Cardiac muscle cell (in vitro differentiated cells and primary cell): Measurements from ENCODE around the gene PNMT. TPM values are rescaled to one million over a fixed set of nuclear protein-coding genes. Genes with fewer than 3 reads are reported as not detected.

Experiments used
- DNase-seq, 2 donors: peaks; one replicate each; pipeline versions ENCODE4 v3.0.0 to v3.0.0-alpha.2; 2010 to 2017; ENCODE audit warnings: low read depth in 1 of 2, low spot score in 1 of 2
- H3K27ac ChIP-seq: fragments of 200-600 bp; sonication (generic); 2 replicates; pipeline ENCODE4 v1.5.1; 2016
- H3K27me3 ChIP-seq: fragments of 200-600 bp; sonication (generic); 2 replicates; pipeline ENCODE4 v1.6.0; 2016; ENCODE audit warnings: control low read depth
- H3K36me3 ChIP-seq: fragments of 200-600 bp; sonication (generic); 2 replicates; pipeline ENCODE4 v1.5.1; 2016; ENCODE audit warnings: control low read depth
- H3K4me1 ChIP-seq: fragments of 200-600 bp; sonication (generic); 2 replicates; pipeline ENCODE4 v1.8.1; 2017; ENCODE audit warnings: low read depth, mild to moderate bottlenecking, mixed run types
- H3K4me3 ChIP-seq: fragments of 200-600 bp; sonication (generic); 2 replicates; pipeline ENCODE4 v1.5.1; 2016; ENCODE audit warnings: mild to moderate bottlenecking
- H3K9me3 ChIP-seq: fragments of 200-600 bp; sonication (generic); 2 replicates; pipeline ENCODE4 v1.5.1; 2017; ENCODE audit warnings: low read depth, mild to moderate bottlenecking, control low read depth
- CTCF ChIP-seq: IDR thresholded peaks from 2 replicates; pipeline ENCODE4 v1.5.1; 2012; ENCODE audit warnings: low read depth, mild to moderate bottlenecking, low read length
- polyA plus RNA-seq: library from polyadenylated mRNA; unstranded; fragments of >200 nt; fragmentation: Nextera tagmentation; extraction: Ambion mirVana; gene quantifications from 2 replicates; pipeline ENCODE4 v1.2.1, GENCODE V29; 2016
- total RNA-seq: library from RNA; depleted of rRNA; stranded (reverse); fragments of >200 nt; gene quantifications from 2 replicates; pipeline ENCODE4 v1.2.3, GENCODE V29; 2016

PNMT gene
- total and polyA plus RNA-seq, 2 experiments from 2014 or later: 14.7 to 27.2 TPM

- peak; percentile 62 to 81 for DNase-seq
- Histone ChIP-seq H3K4me1 (peaks cover 54% of the 10 kb centered on the region), H3K36me3 (no peaks in the 10 kb centered on the region), H3K4me3 (no peak overlapping the region), H3K27me3 (no peaks in the 10 kb centered on the region), H3K27ac (peak overlapping the region; percentile 98), H3K9me3 (no peaks in the 10 kb centered on the region)
- TF ChIP-seq CTCF: no peak
Observed at GRCh38 chr17:39674702-39675389, 6.6 kb downstream of the PNMT start.

GRCh38 chr17:39675390-39676082, 7.3 kb downstream of the PNMT start:
- peaks cover 57% of the 10 kb centered on the region for H3K4me1 ChIP-seq
- TF ChIP-seq CTCF: no peak
- H3K9me3 ChIP-seq: no peaks in the 10 kb centered on the region
- DNase-seq: no peak
- H3K4me3 ChIP-seq: no peak overlapping the region
- H3K36me3 ChIP-seq: no peaks in the 10 kb centered on the region
- peak overlapping the region; percentile 98 for H3K27ac ChIP-seq
- no peaks in the 10 kb centered on the region for H3K27me3 ChIP-seq

GRCh38 chr17:39676198-39676819, 8.1 kb downstream of the PNMT start:
- Histone ChIP-seq H3K9me3 (no peaks in the 10 kb centered on the region), H3K36me3 (no peaks in the 10 kb centered on the region), H3K27ac (peak overlapping the region; percentile 98), H3K4me1 (peaks cover 57% of the 10 kb centered on the region), H3K27me3 (no peaks in the 10 kb centered on the region), H3K4me3 (no peak overlapping the region)
- no peak for TF ChIP-seq CTCF
- DNase-seq: peak; percentile 27 to 88

GRCh38 chr17:39677072-39677471, 8.8 kb downstream of the PNMT start:
- no peaks in the 10 kb centered on the region for H3K9me3 ChIP-seq
- no peaks in the 10 kb centered on the region for H3K27me3 ChIP-seq
- H3K27ac ChIP-seq: peak overlapping the region; percentile 98
- no peaks in the 10 kb centered on the region for H3K36me3 ChIP-seq
- no peak for TF ChIP-seq CTCF
- no peak for DNase-seq
- no peak overlapping the region for H3K4me3 ChIP-seq
- H3K4me1 ChIP-seq: peaks cover 57% of the 10 kb centered on the region

- DNase-seq: peak in 1 of 2 donors; percentile 95
- H3K27me3 ChIP-seq: no peaks in the 10 kb centered on the region
- H3K27ac ChIP-seq: peak overlapping the region; percentile 98
- TF ChIP-seq CTCF: no peak
- H3K4me1 ChIP-seq: peaks cover 57% of the 10 kb centered on the region
- no peaks in the 10 kb centered on the region for H3K9me3 ChIP-seq
- no peak overlapping the region for H3K4me3 ChIP-seq
- no peaks in the 10 kb centered on the region for H3K36me3 ChIP-seq
Observed at GRCh38 chr17:39677542-39678339, 9.5 kb downstream of the PNMT start.
